Muscle layer of colon (tissue), 2 donors: ENCODE data around the gene ARHGAP24.

Experiments
- H3K27ac ChIP-seq: one replicate; pipeline ENCODE4 v1.7.0; 2013; ENCODE audit warnings: low read depth, mild to moderate bottlenecking, low read length, moderate library complexity
- H3K27me3 ChIP-seq, 2 donors: one replicate each; pipeline ENCODE4 v1.7.0; 2013; ENCODE audit warnings: low read length in 2 of 2, mild to moderate bottlenecking in 2 of 2; ENCODE audit not compliant: insufficient read depth in 2 of 2, control insufficient read depth in 1 of 2
- H3K36me3 ChIP-seq: one replicate; pipeline ENCODE4 v1.7.0; 2013; ENCODE audit warnings: mild to moderate bottlenecking, low read length; ENCODE audit not compliant: insufficient read depth
- H3K4me1 ChIP-seq: one replicate; pipeline ENCODE4 v1.7.0; 2013; ENCODE audit warnings: mild to moderate bottlenecking, low read length; ENCODE audit not compliant: insufficient read depth
- H3K4me3 ChIP-seq, 2 donors: one replicate each; pipeline ENCODE4 v1.7.0; 2013; ENCODE audit warnings: low read length in 2 of 2, low read depth in 1 of 2, mild to moderate bottlenecking in 1 of 2, moderate library complexity in 1 of 2
- H3K9ac ChIP-seq: one replicate; pipeline ENCODE4 v1.7.0; 2013; ENCODE audit warnings: low read length
- H3K9me3 ChIP-seq: one replicate; pipeline ENCODE4 v1.7.0; 2013; ENCODE audit warnings: mild to moderate bottlenecking, low read length
- donor health status: abdominal sarcoma.
- donor health status: Adenocarcinoma of cecum.

ARHGAP24 gene

GRCh38 chr4:85720735-85721134, 245.8 kb downstream of the ARHGAP24 start:
- Histone ChIP-seq H3K9me3 (no peaks in the 10 kb centered on the region), H3K9ac (no peak overlapping the region), H3K36me3 (no peaks in the 10 kb centered on the region), H3K27me3 (no peaks in the 10 kb centered on the region), H3K4me1 (no peaks in the 10 kb centered on the region), H3K27ac (no peak overlapping the region), H3K4me3 (no peak overlapping the region)

DNA sequence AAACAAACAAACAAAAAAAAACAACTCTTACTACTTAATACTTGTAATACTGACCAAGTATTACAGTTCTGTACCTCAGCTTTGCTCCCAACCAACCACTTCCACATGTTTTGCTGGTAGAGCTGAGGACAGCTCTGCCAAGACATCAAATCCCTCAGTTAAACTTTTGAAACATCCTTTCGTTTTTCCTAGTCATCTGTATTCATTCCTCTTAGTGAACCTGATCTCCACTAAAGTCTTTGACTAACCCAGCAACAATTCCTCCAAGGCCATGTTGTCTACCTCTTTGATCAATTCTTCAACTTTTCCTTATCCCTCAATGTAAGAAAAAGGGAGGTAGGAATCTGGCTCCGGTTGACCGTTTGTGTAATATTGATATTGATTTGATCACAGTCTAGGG, 247.5 kb downstream of the ARHGAP24 start:
- Histone ChIP-seq H3K36me3 (no peaks in the 10 kb centered on the region), H3K27ac (no peak overlapping the region), H3K9ac (no peak overlapping the region), H3K4me1 (no peaks in the 10 kb centered on the region), H3K9me3 (no peaks in the 10 kb centered on the region), H3K4me3 (no peak overlapping the region), H3K27me3 (no peaks in the 10 kb centered on the region)

DNA sequence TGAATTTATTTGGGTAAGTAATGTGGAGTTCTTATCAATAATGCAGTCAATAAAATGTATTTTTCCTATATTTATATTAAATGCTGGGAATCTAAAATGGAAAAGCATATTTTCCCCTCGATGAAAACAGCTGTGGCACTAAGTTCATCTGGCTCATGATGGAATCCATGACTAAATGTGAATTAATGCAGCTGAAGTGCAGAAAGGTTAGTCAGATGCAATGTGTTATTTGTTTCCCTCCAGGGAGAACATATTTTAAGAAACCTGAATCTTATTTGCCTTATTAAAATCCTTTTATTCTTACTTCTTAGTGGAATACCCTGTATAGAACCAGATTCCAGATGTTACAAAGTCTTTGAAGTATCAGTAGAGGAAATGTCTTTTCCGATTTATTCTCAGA, 247.9 kb downstream of the ARHGAP24 start:
- H3K27ac ChIP-seq: no peak overlapping the region
- H3K36me3 ChIP-seq: no peaks in the 10 kb centered on the region

DNA sequence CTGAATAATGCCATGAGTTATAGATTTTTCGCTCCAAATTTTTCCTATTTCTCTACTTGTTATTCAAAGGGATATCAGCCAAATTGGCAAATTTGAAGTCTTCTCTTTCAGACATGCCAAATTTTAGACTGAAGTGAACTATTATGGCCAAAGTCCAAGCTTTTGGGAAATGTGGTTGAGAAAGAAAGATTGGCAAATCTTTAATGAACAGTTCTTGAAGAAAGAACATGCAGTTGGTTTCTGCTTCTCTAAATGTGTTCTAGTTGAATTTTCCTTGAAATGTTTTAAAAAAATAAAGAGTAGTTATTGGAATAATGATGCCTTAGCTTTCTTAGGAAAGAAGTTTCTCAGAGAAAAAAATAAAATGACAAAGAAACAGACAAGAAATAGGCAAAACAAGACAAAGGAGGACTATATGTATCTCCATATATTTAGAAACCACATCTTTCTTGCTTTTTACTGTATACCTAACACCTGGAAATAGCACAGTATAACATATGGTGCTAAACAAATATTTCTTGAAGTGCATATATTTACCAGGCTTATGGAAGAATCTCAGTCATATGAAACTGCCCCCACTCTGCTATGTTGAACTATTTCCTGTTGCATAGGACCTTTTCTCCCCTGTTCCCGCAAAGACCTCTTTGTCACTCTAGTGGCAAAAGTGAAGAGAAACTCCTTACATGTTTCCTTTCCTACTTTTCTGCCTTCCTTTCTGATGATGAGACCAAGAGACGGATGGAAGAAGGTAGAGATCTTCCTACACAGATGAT, 250.0 kb downstream of the ARHGAP24 start:
- no peak overlapping the region for H3K9ac ChIP-seq
- H3K9me3 ChIP-seq: no peaks in the 10 kb centered on the region
- no peaks in the 10 kb centered on the region for H3K27me3 ChIP-seq
- H3K4me1 ChIP-seq: peaks cover 6% of the 10 kb centered on the region
- peak overlapping the region; percentile 0 for H3K27ac ChIP-seq
- no peak overlapping the region for H3K4me3 ChIP-seq
- H3K36me3 ChIP-seq: no peaks in the 10 kb centered on the region

More for the DNA sequence above, 247.9 kb downstream of the ARHGAP24 start:
- H3K9ac ChIP-seq: no peak overlapping the region
- H3K4me3 ChIP-seq: no peak overlapping the region
- H3K9me3 ChIP-seq: no peaks in the 10 kb centered on the region
- no peaks in the 10 kb centered on the region for H3K27me3 ChIP-seq
- no peaks in the 10 kb centered on the region for H3K4me1 ChIP-seq

- H3K9ac ChIP-seq: no peak overlapping the region
- peaks cover 6% of the 10 kb centered on the region for H3K4me1 ChIP-seq
- H3K9me3 ChIP-seq: no peaks in the 10 kb centered on the region
- H3K27ac ChIP-seq: no peak overlapping the region
- no peak overlapping the region for H3K4me3 ChIP-seq
- H3K36me3 ChIP-seq: no peaks in the 10 kb centered on the region
- no peaks in the 10 kb centered on the region for H3K27me3 ChIP-seq
Observed at GRCh38 chr4:85725721-85726170, 250.8 kb downstream of the ARHGAP24 start.

GRCh38 chr4:85726555-85726954, 251.6 kb downstream of the ARHGAP24 start:
- H3K9me3 ChIP-seq: no peaks in the 10 kb centered on the region
- no peaks in the 10 kb centered on the region for H3K27me3 ChIP-seq
- H3K27ac ChIP-seq: no peak overlapping the region
- no peak overlapping the region for H3K4me3 ChIP-seq
- H3K36me3 ChIP-seq: no peaks in the 10 kb centered on the region
- H3K9ac ChIP-seq: no peak overlapping the region
- peaks cover 6% of the 10 kb centered on the region for H3K4me1 ChIP-seq

DNA sequence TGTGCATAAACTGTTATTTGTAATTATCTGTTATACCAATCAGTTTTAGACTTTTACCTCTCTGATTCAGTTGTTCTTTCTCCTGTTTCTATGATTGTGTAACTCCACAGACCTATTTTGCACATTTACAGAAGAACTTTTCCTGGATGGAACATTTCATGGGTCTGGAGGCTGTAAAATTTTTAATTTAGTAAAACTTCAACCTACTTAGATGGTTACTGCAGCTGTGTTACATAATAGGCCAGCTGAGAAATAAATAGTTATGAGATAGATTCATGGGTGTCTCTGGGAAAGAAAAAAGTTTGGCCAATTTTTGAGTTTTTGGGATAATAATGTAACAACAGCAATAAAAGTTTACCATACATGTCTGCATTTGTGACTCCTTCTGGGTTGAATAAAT, 253.5 kb downstream of the ARHGAP24 start:
- no peaks in the 10 kb centered on the region for H3K36me3 ChIP-seq
- no peaks in the 10 kb centered on the region for H3K27me3 ChIP-seq
- H3K4me1 ChIP-seq: peaks cover 6% of the 10 kb centered on the region
- H3K4me3 ChIP-seq: no peak overlapping the region
- no peaks in the 10 kb centered on the region for H3K9me3 ChIP-seq
- no peak overlapping the region for H3K9ac ChIP-seq
- H3K27ac ChIP-seq: no peak overlapping the region

GRCh38 chr4:85732124-85732523, 257.2 kb downstream of the ARHGAP24 start:
- Histone ChIP-seq H3K36me3 (no peaks in the 10 kb centered on the region), H3K27ac (no peak overlapping the region), H3K4me3 (no peak overlapping the region), H3K9ac (no peak overlapping the region), H3K27me3 (no peaks in the 10 kb centered on the region), H3K4me1 (peaks cover 6% of the 10 kb centered on the region), H3K9me3 (no peaks in the 10 kb centered on the region)

DNA sequence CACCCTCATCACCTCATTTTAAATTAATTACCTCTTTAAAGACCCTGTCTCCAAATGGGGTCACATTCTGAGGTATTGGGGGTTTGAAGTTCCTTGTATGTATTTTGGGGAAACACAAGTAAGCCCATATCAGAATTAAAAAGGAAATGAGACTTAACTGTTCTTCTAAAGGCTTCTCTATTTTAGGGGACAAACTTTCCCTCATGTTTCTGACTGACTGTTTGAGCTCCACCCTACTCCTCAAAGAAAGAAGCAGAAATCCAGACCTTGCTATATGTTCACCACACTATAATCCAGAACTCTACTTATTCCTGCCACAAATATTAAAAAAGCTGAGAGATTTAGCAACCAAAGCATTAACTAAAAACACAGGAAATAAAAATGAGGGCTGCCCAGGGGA, 258.8 kb downstream of the ARHGAP24 start:
- H3K9me3 ChIP-seq: no peaks in the 10 kb centered on the region
- no peak overlapping the region for H3K9ac ChIP-seq
- no peaks in the 10 kb centered on the region for H3K27me3 ChIP-seq
- peaks cover 2% of the 10 kb centered on the region for H3K4me1 ChIP-seq
- H3K27ac ChIP-seq: peak overlapping the region; percentile 50
- H3K36me3 ChIP-seq: no peaks in the 10 kb centered on the region
- H3K4me3 ChIP-seq: no peak overlapping the region

DNA sequence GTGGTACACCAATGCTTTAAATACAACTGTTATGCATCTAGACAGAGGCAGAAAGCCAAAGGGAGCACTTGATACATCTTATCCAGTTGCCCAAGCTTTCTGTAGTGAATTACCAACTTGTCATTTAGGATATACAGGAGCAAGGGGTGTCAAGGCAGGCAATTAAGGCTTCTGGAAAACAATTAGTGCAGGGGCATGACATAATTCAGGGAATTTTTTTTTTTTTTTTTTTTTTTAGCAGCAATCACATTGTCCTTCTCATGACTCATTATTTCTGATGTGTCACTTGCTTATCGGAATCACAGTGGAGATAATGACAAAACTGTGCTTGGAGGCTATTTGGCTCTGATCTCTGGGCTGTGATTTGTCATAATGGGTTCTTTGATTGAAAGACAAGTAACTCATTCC, 259.5 kb downstream of the ARHGAP24 start:
- H3K27me3 ChIP-seq: no peaks in the 10 kb centered on the region
- H3K4me1 ChIP-seq: peaks cover 5% of the 10 kb centered on the region
- H3K9me3 ChIP-seq: no peaks in the 10 kb centered on the region
- H3K4me3 ChIP-seq: no peak overlapping the region
- no peaks in the 10 kb centered on the region for H3K36me3 ChIP-seq
- no peak overlapping the region for H3K9ac ChIP-seq
- peak overlapping the region; percentile 50 for H3K27ac ChIP-seq

GRCh38 chr4:85736571-85736970, 261.6 kb downstream of the ARHGAP24 start:
- Histone ChIP-seq H3K4me3 (no peak overlapping the region), H3K9me3 (no peaks in the 10 kb centered on the region), H3K27ac (no peak overlapping the region), H3K36me3 (no peaks in the 10 kb centered on the region), H3K9ac (no peak overlapping the region), H3K27me3 (no peaks in the 10 kb centered on the region), H3K4me1 (peaks cover 5% of the 10 kb centered on the region)

GRCh38 chr4:85737254-85737653, 262.3 kb downstream of the ARHGAP24 start:
- no peak overlapping the region for H3K9ac ChIP-seq
- H3K27ac ChIP-seq: no peak overlapping the region
- H3K27me3 ChIP-seq: no peaks in the 10 kb centered on the region
- peaks cover 5% of the 10 kb centered on the region for H3K4me1 ChIP-seq
- no peaks in the 10 kb centered on the region for H3K36me3 ChIP-seq
- no peak overlapping the region for H3K4me3 ChIP-seq
- H3K9me3 ChIP-seq: no peaks in the 10 kb centered on the region
